SH-SY5Y (cell line): ENCODE results near the gene CHRD.

ENCODE experiments used
- GATA2 ChIP-seq: IDR thresholded peaks from 2 replicates; pipeline ENCODE4 v1.6.1; 2011; ENCODE audit warnings: mild to moderate bottlenecking, low read depth, low read length
- GATA3 ChIP-seq: IDR thresholded peaks from 2 replicates; pipeline ENCODE4 v1.6.1; 2011; ENCODE audit warnings: low read depth, mild to moderate bottlenecking, low read length, moderate library complexity

CHRD gene

GRCh38 chr3:184362668-184363546 lies 16.9 kb upstream of the CHRD start:
- TF ChIP-seq GATA3 (no peak), GATA2 (no peak)

GRCh38 chr3:184366619-184367289 lies 13.1 kb upstream of the CHRD start:
- TF ChIP-seq GATA3 (no peak), GATA2 (no peak)

GRCh38 chr3:184368116-184368515 lies 11.7 kb upstream of the CHRD start:
- TF ChIP-seq GATA3 (no peak), GATA2 (no peak)

- TF ChIP-seq GATA2 (no peak), GATA3 (no peak)
Measured at GRCh38 chr3:184368586-184369183, 11.2 kb upstream of the CHRD start.

- TF ChIP-seq GATA2, result no peak
- no peak for TF ChIP-seq GATA3
Measured at GRCh38 chr3:184371570-184372018, 8.3 kb upstream of the CHRD start.

GRCh38 chr3:184372296-184372821 lies 7.5 kb upstream of the CHRD start:
- TF ChIP-seq GATA3 (no peak), GATA2 (no peak)

GRCh38 chr3:184372911-184373310 lies 6.9 kb upstream of the CHRD start:
- TF ChIP-seq GATA2 (no peak), GATA3 (no peak)

- TF ChIP-seq GATA2, result no peak
- TF ChIP-seq GATA3, result no peak
Measured at GRCh38 chr3:184373422-184373821, 6.4 kb upstream of the CHRD start.

GRCh38 chr3:184375747-184376461 lies 4.0 kb upstream of the CHRD start:
- TF ChIP-seq GATA3, result no peak

GRCh38 chr3:184377374-184377773 lies 2.5 kb upstream of the CHRD start:
- TF ChIP-seq GATA2 (no peak), GATA3 (no peak)

GRCh38 chr3:184377882-184378445 lies 1.9 kb upstream of the CHRD start, which contains the start of gene THPO:
TSS of gene THPO (minus strand) at chr3:184378207. CDS start at chr3:184376259, 1,948 bp downstream.
- TF ChIP-seq GATA3 (no peak), GATA2 (no peak)

- no peak for TF ChIP-seq GATA2
Measured at GRCh38 chr3:184378651-184379357, 1.1 kb upstream of the CHRD start.

GRCh38 chr3:184380185-184380626 lies 352 bp downstream of the CHRD start:
- TF ChIP-seq GATA2, result no peak
- no peak for TF ChIP-seq GATA3
